ENCODE results near the gene TBRG1. TPM values are rescaled to one million over a fixed set of nuclear protein-coding genes. Genes with fewer than 3 reads are reported as not detected.

The TBRG1 gene
- total RNA-seq, 1 donor from 2014 or later = 46.3 TPM

- TF ChIP-seq, protein P1, sequence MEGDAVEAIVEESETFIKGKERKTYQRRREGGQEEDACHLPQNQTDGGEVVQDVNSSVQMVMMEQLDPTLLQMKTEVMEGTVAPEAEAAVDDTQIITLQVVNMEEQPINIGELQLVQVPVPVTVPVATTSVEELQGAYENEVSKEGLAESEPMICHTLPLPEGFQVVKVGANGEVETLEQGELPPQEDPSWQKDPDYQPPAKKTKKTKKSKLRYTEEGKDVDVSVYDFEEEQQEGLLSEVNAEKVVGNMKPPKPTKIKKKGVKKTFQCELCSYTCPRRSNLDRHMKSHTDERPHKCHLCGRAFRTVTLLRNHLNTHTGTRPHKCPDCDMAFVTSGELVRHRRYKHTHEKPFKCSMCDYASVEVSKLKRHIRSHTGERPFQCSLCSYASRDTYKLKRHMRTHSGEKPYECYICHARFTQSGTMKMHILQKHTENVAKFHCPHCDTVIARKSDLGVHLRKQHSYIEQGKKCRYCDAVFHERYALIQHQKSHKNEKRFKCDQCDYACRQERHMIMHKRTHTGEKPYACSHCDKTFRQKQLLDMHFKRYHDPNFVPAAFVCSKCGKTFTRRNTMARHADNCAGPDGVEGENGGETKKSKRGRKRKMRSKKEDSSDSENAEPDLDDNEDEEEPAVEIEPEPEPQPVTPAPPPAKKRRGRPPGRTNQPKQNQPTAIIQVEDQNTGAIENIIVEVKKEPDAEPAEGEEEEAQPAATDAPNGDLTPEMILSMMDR (IDR thresholded peaks at IDR 0.05) = no peak
- DNase-seq (no peak), ATAC-seq (no peak)
- Histone ChIP-seq H3K4me1 (no peaks in the 10 kb centered on the region), H3K27ac (no peak overlapping the region), H3K9me3 (no peaks in the 10 kb centered on the region), H3K36me3 (peaks cover 29% of the 10 kb centered on the region), H3K4me3 (no peak overlapping the region), H3K27me3 (ENCODE audit: low read depth) (no peaks in the 10 kb centered on the region)
- intact Hi-C loops (cut with DNase I) = loop anchor here (10.0 kb wide), 1 partner anchor 103 kb away; the partner anchor contains the start of gene ESAM
Observed at GRCh38 chr11:124661553-124661952, 38.9 kb downstream of the TBRG1 start.

- intact Hi-C loops (cut with DNase I) = loop anchor here (10.0 kb wide), 1 partner anchor 103 kb away; the partner anchor contains the start of gene ESAM
- Histone ChIP-seq H3K4me3 (no peak overlapping the region), H3K36me3 (peaks cover 31% of the 10 kb centered on the region), H3K27ac (no peak overlapping the region), H3K9me3 (no peaks in the 10 kb centered on the region), H3K4me1 (no peaks in the 10 kb centered on the region), H3K27me3 (ENCODE audit: low read depth) (no peaks in the 10 kb centered on the region)
- no peak for DNase-seq
- no peak for ATAC-seq
- TF ChIP-seq, protein P1 (IDR thresholded peaks at IDR 0.05) = no peak
Observed at GRCh38 chr11:124662106-124662505, 39.4 kb downstream of the TBRG1 start.

- Histone ChIP-seq H3K36me3 (peaks cover 32% of the 10 kb centered on the region), H3K27ac (no peak overlapping the region), H3K27me3 (ENCODE audit: low read depth) (no peaks in the 10 kb centered on the region), H3K4me3 (no peak overlapping the region), H3K9me3 (no peaks in the 10 kb centered on the region), H3K4me1 (no peaks in the 10 kb centered on the region)
- ATAC-seq = no peak
- DNase-seq = no peak
- intact Hi-C loops (cut with DNase I) = loop anchor here (10.0 kb wide), 1 partner anchor 101 kb away; the partner anchor contains the start of gene ESAM
- TF ChIP-seq, protein P1 (IDR thresholded peaks at IDR 0.05) = no peak
Observed at GRCh38 chr11:124663861-124664260, 41.2 kb downstream of the TBRG1 start.

GRCh38 chr11:124667601-124668000, 44.9 kb downstream of the TBRG1 start:
- H3K27me3 ChIP-seq (ENCODE audit: low read depth) = no peaks in the 10 kb centered on the region
- intact Hi-C loops (cut with DNase I) = loop anchor here (10.0 kb wide), 1 partner anchor 97 kb away; the partner anchor contains the start of gene ESAM
- H3K9me3 ChIP-seq = no peaks in the 10 kb centered on the region
- H3K4me1 ChIP-seq = peaks cover under 1% of the 10 kb centered on the region
- no peak overlapping the region for H3K27ac ChIP-seq
- peaks cover 26% of the 10 kb centered on the region for H3K36me3 ChIP-seq
- H3K4me3 ChIP-seq = no peak overlapping the region
- DNase-seq (no peak), ATAC-seq (no peak)
- TF ChIP-seq, protein P1 (IDR thresholded peaks at IDR 0.05) = no peak

- Histone ChIP-seq H3K27ac (no peak overlapping the region), H3K27me3 (ENCODE audit: low read depth) (no peaks in the 10 kb centered on the region), H3K4me1 (peaks cover 8% of the 10 kb centered on the region), H3K4me3 (no peak overlapping the region), H3K36me3 (peaks cover 26% of the 10 kb centered on the region), H3K9me3 (no peaks in the 10 kb centered on the region)
- intact Hi-C loops (cut with DNase I) = loop anchor here (10.0 kb wide), 1 partner anchor 96 kb away; the partner anchor contains the start of gene ESAM
- ATAC-seq = peak; percentile 15 to 34
- TF ChIP-seq, protein P1 (IDR thresholded peaks at IDR 0.05) = peak; percentile 81
- DNase-seq = no peak
Observed at GRCh38 chr11:124669193-124669592, 46.5 kb downstream of the TBRG1 start.

All from lower lobe of right lung (tissue), 2 donors.